GM18951 (cell line): ENCODE measurements around the gene CCNDBP1.

Experiments
- POLR2A ChIP-seq: IDR thresholded peaks from 4 replicates; pipeline ENCODE4 v1.6.1; 2011; ENCODE audit warnings: mild to moderate bottlenecking; ENCODE audit not compliant: insufficient read length, insufficient read depth; ENCODE audit errors: extremely low read depth
- in situ Hi-C: fragments of 300-500 bp; cut with MboI; formaldehyde crosslinking; loops from one replicate; pipeline ENCODE4 v1.12.0; 2022; ENCODE audit warnings: low sequenced_read_pairs, mixed read lengths, inconsistent platforms; ENCODE audit not compliant: unreplicated experiment

The CCNDBP1 gene

DNA sequence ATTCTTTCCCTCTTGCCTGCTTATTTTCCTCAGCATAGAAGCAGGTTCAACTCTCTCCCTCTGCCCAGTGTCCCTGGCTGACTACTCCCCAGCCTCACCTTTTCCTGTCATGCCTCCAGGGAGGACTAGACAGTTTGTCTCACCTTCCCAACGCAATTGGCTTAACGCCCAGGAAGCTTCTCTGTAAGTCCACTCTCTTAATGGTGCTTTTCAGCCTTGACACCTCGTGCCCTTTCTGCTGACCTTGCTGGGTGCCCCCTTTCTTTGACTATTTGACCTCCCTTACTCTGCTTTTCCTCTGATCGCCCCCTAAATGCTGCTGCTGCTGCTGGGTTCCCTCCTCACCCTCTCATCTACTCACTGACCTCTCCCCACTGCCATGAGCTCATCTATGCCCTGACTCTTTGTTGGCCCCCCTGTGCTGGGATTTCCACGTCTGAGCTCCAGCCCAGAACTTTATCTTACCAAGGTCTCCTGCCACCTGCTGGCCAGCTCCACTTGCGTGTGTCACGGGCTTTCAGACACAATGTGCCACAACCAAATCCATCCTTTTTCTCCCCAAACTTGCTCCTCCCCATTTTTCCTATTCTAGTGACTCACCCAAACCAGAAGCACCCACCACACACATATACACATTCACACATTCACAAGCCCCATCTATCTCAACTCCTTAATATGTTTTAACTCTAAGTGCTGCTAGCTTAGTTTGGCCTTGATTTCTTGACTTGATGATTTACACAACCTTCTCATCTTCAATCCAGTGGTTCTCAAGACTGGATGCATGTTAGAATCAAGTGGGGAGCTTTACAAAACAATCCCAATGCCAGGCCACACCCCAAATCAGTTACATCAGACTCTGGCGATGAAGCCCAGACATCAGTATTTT is 19.1 kb downstream of the CCNDBP1 start:
- TF ChIP-seq POLR2A: no peak
- in situ Hi-C loops: no loop called here

DNA sequence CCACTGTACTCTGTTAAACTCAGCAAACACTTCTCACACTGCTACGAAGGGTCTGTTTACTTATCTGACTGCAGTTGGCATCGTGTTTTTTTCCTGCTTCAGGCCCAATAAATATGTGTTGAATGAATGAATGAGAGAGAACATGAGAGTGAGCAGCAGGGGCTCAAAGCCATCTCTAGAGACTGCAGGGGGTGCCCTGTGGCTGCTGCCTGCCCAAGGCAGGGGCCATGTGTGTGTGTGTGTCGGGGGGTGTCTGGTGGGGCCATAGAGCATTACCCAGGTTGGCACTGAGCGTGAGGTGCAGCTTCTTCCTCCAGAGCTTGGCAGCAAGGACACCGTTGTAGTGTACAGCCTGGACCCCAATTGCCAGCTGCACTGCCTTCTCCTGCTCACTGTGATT is 20.9 kb downstream of the CCNDBP1 start:
- in situ Hi-C loops: no loop called here
- no peak for TF ChIP-seq POLR2A

DNA sequence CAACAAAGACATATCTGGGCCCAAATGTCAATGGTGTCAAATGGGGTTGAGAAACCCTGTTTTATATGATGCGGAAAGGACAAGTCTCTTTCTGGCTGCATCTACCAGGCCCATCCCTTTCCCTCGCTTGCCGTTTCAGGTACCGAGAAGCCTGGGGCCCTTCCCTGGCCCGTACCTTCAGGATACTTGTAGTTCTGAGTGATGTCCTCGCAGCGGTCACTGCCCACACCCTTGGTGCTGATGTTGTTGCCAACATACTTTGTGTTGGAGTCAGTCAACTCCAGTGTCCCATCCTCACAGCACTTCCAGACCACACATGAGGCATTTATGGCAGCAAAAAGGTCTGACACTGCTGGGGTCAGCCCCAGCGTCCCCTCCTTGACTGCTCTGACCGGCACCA is 21.8 kb downstream of the CCNDBP1 start:
- in situ Hi-C loops: no loop called here
- TF ChIP-seq POLR2A: no peak

DNA sequence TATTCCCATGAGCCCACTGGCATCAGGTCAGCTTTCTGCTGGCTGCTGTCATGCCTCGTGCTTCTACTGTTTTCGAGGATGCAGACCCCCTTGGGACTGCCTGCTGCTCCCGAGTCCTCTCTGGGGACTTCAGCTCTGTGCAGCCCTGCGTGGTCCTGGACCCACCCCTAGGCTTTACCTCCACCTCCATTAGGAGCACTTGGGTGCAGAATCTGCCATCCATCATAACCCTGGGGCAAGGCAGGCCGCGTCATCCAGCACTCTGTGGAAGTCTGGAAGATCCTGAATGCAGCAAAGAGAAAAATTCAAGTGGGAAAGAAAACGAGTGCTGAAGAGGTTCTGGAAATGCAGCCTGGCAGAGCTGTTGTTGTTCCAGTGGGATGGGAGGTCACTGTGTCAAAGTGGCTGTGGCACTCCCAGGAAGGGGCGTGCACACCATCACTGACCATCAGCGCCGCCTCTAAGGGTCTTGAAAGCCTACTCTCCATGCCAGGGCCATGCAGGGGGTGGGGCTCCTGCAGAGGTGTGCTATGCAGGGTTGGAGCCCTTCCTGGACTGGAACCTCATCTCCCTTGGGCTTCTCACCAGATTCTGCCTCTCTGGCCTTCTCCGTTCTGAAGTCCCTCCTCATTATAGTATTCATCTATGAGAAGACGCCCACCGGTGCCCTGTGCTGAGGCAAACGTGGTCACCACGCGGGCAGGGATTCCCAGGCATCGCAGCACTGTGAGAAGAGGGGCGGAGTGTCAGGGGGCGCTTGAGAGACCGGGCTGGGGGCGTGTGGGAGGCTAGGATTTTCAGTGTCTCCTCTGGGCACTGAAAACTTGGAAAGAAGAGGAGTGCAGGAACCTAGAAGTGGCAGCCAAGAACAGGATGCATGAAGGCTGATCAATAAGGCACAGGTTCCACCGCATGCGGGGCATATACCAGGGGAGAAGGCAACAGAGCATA is 23.1 kb downstream of the CCNDBP1 start:
- no peak for TF ChIP-seq POLR2A
- in situ Hi-C loops: no loop called here

DNA sequence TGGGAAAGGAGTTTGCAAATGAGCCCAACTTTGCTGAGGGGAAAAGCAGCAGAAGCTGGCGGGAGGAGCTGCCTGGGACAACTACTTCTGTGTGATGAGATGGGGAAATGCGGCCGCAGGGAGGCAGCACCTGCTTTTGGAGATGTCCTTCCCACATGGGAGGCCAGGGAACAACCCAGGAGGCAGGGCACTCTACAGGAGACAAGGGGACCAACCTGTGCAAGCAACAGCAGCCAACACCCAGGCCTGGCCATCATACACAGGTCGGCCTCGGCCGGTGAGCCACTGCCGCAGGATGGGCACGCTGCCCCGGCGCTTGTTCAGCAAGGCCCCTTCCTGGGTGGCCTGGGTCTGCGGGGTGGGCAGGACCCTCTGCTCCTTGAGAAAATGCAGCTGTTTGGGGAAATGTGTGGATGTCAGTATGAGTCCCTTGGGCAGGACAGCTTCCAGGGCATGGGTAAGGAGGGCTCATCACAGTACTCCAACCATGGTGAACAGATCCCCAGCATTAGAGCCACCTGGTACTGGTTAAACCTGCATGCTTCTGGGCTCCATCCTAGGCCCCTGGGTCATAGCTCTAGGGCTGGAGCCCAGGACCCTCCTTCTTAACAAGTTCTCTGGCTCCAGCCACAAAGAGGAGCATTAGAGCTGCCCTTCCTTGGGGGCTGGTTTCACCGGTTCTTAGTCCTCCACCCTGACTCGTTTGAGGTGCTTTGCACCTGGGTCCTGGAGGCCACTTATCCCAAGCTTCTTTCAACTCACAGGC is 24.0 kb downstream of the CCNDBP1 start:
- TF ChIP-seq POLR2A: no peak
- in situ Hi-C loops: no loop called here

DNA sequence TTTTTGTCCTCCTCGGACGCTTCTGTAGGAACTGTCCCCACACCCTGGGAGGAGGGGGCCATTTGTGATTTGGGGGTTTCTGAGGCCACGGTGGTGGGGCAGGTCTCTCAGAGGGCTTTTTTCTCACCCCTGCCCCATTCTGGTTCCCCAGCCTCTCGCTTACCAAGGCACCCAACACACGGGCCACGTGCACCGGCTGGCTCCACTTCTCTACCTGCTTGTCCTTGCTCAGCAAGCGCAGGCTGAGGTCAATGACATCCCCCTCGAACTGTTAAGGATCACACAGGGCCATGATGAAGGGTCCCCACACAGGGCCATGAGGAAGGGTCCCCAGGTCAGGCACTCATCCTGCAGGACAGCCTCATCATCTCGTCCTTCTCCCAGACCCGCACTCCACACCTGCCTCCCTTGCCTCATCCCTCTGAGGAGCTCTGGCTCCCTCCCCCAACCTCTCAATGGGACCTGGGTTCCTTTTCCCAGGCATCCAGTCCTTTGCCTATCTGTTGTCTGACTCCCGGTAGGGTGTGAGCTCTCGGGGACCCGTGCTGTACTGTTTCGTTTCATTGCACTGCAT is 25.1 kb downstream of the CCNDBP1 start:
- in situ Hi-C loops: no loop called here
- no peak for TF ChIP-seq POLR2A

DNA sequence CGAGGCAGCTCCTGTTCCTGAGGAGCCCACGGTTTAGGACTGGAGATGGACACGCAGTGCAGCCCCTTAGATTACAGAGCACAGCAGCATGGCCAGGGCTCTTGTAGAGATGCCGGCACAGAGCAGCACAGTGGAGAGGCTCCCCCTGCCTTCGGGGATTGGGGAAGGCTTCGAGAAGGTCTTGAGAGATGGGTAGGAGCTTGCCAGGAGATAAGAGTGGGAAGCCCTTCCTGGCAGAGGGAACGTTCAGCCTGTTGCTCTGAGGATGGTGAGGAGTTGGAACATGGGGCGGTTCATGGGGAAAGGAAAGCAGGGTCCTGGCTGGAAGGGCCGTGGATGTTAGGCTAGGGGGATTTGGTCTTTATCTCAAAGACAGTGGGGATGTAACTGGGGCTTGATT is 25.6 kb downstream of the CCNDBP1 start:
- no peak for TF ChIP-seq POLR2A
- in situ Hi-C loops: no loop called here

DNA sequence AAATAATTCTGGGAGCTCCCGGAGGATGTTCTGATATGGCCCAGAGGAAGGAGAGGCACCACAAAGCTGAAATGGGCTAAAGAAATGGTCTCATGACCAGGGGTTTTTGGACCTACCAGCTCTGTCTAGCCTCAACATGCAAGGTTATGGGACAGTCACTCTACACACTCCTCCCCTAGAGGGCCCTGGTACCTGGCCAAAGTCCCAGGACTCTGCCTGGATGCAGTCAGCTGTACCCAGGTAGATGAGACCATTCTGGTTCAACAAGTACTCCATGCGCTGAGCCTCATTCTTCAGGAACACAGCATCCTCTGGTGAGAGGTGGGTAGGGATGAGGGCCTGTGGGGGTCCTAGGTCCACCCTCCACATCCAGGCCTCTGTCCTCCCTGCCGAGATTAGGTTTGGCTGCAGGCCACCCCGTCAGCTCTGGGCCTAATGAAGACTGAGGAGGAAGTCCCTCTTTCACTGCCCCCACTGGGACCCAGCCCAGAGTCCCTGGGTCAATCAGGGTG is 26.1 kb downstream of the CCNDBP1 start:
- TF ChIP-seq POLR2A: no peak
- in situ Hi-C loops: no loop called here

DNA sequence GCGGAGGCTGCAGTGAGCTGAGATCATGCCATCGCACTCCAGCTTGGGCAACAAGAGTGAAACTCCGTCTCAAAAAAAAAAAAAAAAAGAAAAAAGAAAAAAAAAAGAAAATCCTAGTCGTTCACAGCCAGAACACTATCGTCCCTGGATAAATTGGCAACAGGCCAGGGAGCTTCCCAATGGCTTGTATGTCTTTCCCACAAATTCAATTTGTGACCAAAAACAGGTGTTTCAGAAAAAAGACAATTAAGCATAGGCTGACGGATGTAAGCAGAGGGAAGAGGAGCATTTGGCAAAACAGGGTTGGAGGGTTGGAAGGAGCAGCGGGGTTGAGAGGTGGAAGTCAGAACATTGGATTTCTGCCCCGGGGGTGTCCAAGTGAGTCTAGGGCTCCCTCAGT is 27.1 kb downstream of the CCNDBP1 start:
- in situ Hi-C loops: no loop called here
- TF ChIP-seq POLR2A: no peak

DNA sequence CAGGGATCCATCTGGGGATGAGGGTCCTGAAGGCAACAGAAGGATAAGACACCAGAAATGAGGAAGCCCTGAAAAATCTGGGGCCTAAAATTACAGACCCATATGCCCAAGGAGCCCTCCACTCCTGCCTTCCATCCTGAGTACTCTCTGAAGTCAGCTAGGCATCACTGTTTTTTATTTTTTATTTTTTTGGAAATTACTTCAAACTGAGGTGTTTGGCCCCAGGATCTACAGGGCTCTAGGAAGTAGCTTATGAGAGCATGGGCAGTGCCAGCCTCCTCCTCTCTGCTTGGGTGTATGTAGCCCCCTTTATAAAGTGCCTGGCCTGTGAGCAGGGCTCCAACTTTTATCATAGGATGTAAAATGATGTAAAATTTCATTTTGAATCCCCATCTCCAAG is 27.7 kb downstream of the CCNDBP1 start:
- in situ Hi-C loops: no loop called here
- no peak for TF ChIP-seq POLR2A

DNA sequence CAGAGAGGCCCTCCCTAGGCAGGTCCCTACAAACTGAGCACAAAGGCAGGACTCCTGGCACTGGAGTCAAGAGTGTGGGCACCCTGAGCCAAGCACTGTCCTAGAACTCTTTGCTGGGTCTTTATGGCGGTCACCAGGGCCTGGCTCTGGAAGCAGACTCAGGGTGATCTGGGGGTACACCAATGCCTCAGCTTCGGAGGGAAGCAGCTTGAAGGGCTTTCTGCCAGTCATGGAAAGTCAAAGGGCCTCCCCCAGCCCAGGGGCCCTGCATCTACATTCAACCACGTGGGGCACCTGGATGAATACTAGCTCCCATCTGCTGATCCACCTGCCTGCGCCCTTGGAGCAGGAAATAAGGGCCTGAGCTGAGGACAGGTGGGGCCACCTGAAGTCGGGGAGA is 28.3 kb downstream of the CCNDBP1 start:
- in situ Hi-C loops: no loop called here

DNA sequence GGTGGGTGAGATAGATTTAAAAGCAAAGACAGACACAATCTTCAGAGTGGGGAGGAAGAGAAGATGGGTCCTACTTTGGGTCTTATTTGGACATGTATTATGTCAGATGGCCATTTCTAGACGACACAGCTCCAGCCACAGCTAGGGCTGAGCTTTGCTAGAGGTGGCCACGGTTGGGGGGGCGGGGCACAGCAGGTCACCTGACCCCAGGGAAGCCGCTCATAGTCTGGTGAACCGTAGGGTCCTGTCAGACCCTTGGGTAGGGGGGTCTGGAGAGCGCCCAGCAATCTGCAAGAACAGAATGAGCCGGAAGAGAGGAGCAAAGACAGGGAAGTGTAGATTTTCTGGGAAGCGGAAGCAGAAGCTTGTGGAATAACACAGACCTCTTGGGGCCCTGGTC is 29.0 kb downstream of the CCNDBP1 start:
- in situ Hi-C loops: no loop called here
- TF ChIP-seq POLR2A: no peak

More for the DNA sequence above, 28.3 kb downstream of the CCNDBP1 start:
- no peak for TF ChIP-seq POLR2A
